ENCODE data around the gene HYCC2.
"Not testable (repeated sequence)": the region's sequence is repeated elsewhere in the genome, so short reads cannot be mapped to it uniquely, and the experiment has no call there.

Gene HYCC2

DNA sequence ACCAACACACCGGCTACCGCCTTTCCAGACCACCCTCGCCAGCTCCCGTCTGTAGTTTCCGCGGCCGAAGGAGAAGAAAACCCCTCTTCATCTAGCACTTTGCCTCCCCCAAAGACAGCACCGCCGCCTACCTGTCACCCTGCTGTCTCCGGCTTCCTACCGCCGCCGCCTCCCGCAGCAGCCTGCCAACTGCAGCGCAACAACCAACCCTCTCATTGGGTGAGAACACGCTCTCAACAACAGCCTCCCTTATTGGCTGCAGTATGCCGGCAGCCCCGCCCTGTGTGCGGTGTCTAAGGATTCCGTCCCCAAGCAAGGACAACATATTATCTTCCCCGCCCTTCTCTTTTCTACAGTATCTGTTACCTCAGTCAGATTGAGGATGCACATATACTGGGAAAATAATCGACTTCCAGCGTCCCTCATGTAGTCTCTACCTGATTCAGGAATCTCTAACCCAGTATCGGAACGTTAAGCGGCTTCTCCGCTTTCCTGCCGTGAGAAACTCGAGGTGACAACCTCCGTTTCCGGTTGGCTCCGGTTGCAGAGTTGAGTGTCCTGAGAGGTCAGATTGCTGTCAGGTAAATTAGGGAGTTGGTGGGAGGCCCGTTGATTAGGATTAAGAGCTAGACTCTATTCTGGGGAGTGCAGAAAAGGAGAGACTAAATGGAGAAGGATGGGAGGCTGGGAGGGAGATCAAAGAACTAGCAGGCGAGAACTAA lies at the start of gene HYCC2, which contains the start of gene NDUFB3:
TSS of gene HYCC2 (minus strand) at position 193 of the 722 bp plus-strand sequence. CDS start 47,662 bp downstream, outside the sequence.
TSS of gene NDUFB3 (plus strand) at position 523 of the 722 bp plus-strand sequence. CDS start 6,882 bp downstream, outside the sequence.
- peak; percentile 97 for DNase-seq

DNA sequence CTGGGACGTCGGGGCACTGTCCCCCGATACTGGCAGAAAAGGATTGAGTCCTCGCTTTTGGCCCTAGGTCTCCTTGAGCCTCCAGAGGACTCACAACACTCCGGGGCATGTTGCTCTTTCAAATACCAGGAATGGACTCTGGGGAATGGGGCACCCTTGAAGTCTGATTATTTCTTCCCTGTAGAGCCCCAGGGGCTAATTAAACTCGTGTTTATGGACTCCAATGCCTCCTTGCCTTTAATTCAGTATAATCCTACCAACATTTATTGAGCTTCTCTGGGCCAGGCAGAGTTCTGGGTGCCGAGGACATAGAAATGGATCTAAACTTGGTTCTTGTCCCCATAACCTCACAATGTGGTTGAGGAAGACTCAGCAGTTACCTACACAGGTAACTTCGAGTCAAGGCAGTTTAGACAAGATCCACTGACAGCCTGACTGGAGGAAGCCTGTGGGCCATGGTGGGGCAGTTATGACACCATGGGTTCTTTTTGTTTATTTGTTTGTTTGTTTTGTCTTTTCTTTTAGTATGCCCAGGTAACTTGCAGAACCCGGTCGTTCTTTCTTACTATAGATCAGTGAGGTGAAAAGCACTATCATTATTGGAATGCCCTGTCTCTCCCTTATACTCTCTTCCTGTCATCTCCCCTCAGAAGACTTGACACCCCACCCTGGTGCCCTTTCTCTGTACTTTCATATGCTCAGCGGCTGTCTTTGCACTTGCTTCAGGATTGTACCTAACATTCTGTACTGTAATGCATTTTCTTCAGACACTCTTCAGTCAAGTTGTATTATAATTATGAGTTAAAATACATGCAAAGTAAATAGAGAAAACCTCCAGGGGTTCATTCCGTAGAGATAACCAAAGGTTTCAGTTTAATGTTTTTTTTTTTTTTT lies 47.7 kb upstream of the HYCC2 start:
- peak; percentile 88 for DNase-seq

DNA sequence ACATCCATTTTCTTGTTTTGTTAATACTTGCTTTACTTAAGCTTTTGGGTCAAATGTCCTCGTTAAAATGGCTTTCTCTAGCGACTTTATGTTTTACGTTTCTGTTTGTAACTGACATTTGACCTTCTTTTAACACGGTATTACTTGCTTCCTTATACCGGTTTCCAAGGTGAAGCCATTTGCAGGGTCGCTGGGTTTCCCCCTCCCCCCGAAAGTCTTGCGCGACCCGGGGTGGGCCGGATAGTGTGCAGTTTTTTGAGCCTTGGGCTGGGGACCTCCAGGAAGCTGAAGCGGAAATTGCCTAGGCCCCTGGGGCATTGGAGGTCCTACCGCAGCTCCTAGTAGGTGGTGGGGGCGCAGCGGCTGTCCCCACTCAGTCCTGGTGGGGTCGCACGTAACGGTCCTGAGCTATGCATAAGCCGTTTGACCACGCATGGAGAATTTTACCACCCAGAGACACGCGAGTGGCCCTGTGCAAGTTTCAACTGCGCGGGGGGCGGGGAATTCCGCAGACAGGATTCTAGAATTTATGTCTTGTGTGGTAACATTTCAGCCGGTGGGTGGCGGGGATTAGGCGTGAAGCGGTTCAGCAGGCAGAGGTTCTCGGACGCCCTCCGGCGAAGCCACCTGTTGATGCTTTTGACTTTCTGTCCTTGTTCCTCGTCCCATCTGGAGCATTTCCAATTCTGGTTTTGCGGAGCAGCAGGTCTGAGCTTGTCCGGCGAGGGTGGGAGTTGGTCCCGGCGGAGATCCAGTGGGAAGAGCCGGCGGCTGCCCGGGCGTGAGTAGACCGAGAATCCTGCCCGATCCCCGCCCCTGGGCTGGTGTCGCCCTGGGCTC lies 46.9 kb upstream of the HYCC2 start:
- DNase-seq: peak; percentile 97

DNA sequence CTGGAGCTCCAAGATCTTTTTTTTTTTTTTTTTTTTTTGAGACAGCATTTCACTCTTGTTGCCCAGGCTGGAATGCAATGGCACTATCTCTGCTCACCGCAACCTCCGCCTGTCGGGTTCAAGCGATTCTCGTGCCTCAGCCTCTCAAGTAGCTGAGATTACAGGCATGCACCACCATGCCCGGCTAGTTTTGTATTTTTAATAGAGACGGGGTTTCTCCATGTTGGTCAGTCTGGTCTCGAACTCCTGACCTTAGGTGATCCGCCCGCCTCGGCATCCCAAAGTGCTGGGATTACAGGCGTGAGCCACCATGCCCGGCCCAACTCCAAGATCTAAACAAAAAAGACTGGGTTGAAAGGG lies 46.2 kb upstream of the HYCC2 start:
- not testable (repeated sequence) for DNase-seq

DNA sequence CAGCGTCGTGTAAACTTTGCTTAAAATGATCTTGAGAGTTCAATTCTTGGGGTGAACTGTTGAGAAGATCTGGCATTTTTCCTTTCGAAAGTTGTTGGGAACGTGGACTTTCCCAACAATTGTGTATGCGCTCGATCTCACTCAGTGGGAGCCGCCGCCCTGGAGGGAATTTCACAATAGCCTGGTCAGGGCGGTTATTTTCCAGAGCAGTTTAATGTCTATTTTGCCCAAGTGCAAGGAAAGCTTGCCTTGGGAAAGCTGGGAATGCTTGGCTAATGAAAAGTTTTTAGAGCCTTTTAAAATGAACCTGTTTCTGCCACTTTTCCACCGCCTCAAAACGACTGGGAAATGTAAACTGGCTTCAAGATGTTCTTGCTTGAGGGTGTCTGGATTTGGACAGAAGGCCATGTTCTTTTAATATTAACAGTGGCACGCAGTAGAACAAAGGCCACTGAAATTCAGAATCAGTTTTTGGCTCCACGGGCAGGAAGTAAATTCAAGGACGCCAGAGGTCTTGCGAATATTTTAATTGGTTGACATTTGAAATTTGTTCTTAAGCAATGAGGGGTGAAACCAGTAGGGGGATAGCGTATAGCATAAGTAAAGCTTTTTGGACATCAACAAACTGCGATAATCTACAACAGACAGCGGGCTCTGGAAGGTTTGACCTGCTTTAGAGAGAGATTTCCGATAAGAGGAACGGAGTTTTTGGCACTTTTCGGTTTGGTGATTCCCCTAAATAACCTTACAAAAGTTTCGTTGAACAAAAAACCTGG lies 45.7 kb upstream of the HYCC2 start:
- DNase-seq: peak; percentile 95

DNA sequence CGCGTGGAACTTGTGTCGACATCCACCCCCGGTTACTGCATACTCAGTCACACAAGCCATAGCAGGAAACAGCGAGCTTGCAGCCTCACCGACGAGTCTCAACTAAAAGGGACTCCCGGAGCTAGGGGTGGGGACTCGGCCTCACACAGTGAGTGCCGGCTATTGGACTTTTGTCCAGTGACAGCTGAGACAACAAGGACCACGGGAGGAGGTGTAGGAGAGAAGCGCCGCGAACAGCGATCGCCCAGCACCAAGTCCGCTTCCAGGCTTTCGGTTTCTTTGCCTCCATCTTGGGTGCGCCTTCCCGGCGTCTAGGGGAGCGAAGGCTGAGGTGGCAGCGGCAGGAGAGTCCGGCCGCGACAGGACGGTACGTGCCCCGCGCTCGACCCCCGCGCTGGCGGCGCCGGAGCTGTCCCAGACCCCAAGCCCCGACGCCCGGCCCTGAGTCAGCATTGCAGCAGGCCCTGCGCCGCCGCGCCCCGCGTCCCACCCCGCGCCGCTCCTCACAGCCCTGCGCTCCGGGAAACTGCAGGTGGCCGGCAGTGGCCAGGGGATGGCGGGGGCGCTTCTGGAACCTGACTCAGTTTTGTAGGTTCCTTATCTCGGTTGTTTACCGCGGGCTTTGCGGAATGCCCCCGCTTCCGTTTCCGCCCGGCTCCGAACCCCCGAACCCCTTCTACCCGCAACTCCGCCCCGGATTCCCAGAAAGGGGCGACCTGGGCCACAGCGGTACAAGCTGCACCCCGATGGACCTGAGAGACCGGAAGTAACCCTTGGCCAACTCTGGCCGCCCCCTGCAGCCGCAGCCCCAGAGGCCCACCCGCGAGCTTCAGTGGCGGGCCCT lies 44.9 kb upstream of the HYCC2 start, which contains the start of gene CFLAR:
TSS of gene CFLAR (plus strand) at position 50 of the 844 bp plus-strand sequence. CDS start 13,702 bp downstream, outside the sequence.
- peak; percentile 87 for DNase-seq

DNA sequence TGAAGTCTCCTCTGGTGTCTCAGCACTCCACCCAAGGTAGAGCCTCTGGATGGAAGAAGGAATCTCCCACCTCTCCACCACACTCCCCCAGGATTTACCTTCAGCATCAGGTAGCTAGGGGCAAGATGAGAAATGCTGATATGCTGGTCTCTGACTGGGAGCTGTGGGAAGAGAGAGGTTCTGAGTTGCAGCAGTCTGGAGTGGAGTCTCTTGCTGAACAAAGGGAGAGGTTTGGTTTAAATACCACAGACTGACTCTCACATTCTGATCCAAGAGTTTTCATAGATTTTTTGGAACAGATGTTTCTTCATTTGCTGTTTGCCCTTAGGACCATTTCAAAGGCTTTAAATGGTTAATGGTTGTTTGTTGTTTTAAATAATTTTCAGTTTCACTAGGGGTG lies 43.4 kb upstream of the HYCC2 start:
- DNase-seq: no peak

DNA sequence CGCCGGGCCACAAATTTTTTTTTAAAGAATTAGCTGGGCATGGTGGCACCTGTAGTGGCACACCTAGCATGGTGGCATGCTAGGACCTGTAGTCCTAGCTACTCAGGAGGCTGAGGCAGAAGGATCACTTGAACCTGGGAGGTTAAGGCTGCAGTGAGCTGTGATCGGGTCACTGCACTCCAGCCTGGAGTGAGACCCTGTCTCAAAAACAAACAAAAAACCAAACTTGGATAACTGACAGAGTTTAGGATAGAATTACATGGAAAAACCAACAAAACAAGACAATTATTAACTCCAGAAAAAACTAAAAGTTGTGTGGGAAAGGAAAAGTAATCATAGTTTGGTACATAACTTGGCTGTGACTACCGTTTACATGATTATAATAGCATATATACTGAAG lies 42.9 kb upstream of the HYCC2 start:
- no peak for DNase-seq

DNA sequence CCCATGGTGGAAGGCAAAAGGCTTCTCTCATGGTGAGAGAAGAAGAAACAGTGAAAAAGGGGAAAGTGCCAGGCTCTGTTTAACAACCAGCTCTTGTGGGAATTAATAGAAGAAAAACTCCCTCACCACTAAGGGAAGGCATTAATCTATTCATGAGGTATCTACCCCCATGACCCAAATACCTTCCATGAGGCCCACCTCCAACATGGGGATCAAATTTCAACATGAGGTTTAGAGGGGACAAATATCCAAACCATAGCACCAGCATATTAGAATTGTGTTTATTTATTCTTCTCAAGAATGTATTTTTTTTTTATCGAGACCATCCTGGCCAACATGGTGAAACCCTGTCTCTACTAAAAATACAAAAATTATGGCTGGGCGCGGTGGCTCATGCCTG lies 39.6 kb upstream of the HYCC2 start:
- DNase-seq: no peak

DNA sequence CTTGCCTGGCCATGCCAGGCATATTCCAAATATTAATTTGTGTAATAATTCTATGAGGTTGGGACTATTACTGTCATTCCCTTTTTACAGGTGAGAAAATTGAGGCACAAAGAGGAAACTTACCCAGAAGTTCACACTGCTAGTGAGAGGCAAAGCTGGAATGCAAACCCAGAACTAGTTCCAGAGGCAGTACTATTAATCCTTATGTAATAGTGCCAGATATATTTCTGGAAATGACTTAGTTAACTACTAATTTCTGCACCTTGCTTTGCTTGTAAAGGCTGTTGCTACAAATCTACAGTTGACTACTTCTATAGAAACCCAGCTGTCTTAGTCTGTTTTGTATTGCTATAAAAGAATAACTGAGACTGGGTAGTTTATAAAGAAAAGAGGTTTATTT lies 39.1 kb upstream of the HYCC2 start:
- DNase-seq: no peak

DNA sequence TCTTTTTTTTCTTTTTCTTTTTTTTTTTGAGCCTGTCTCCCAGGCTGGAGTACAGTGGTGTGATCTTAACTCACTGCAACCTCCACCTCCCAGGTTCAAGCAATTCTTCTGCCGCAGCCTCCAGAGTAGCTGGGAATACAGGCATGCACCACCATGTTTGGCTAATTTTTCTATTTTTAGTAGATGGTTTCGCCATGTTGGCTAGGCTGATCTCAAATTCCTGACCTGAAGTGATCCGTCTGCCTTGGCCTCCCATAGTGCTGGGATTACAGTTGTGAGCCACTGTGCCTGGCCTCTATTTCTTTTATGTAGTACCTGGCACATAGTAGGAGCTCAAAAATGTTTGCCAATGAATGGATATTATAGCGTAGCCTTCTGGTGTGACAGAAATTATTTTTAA lies 37.7 kb upstream of the HYCC2 start:
- no peak for DNase-seq

DNA sequence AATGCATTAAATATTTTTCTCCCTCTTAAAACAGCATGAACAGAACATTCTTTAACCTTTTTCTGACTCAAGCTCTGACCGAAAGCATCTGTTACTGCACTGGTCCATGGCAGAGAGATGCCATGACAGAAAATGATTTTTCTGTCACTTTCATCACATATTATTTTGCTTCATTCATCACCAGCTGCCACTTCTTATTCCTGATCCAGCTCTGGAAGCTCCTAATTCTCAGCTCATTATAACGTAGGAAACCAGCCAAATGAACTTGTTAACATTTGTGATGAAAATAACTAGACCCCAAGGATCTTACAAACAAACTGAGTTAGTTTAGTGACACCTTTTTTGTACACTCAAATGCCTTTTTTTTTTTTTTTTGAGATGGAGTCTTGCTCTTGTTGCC lies 36.9 kb upstream of the HYCC2 start:
- DNase-seq: no peak

DNA sequence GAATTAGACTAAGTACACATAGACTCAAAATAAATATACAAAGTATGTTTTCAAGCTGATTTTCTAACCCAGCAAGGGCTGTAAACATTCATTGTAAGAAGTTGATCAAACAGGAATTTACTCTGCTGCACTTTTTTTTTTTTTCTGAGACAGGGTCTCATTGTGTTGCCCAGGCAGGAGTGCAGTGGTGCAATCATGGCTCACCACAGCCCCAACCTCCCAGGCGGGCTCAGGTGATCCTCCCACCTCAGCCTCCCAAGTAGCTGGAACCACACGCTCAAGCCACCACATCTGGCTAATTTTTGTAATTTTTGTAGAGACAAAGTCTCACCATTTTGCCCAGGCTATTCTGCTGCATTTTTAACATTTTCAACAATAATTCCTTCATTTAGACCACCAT lies 36.2 kb upstream of the HYCC2 start:
- DNase-seq: no peak

DNA sequence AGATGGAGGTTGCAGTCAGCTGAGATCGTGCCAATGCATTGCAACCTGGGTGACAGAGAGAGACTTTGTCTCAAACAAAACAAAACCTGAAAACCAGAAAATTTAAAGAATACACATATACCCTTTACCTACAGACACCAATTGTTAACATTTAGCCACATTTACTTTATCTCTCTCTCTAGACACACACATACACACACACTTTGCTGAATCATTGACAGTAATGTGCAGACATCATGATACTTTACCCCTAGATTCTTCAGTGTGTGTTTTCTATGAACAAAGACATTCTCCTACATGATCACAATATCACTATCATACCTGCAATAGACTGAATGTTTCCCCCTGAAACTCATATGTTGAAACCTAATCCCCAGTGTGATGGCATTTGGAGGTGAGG lies 34.3 kb upstream of the HYCC2 start:
- no peak for DNase-seq

DNA sequence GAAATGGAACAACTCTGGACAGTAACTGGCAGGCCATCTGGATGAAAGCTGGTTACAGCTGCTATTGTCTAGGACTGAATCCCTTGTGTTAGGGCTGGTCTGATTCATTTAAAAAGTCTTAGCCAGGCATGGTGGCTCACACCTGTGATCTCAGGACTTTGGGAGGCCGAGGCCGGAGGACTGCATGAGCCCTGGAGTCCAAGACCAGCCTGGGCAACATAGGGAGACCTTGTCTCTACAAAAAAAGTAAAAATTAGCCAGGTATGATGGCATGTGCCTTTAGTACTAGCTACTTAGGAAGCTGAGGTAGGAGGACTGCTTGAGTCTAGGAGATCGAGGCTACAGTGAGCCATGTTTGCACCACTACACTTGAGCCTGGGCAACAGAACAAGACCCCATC lies 29.0 kb upstream of the HYCC2 start:
- DNase-seq: no peak

DNA sequence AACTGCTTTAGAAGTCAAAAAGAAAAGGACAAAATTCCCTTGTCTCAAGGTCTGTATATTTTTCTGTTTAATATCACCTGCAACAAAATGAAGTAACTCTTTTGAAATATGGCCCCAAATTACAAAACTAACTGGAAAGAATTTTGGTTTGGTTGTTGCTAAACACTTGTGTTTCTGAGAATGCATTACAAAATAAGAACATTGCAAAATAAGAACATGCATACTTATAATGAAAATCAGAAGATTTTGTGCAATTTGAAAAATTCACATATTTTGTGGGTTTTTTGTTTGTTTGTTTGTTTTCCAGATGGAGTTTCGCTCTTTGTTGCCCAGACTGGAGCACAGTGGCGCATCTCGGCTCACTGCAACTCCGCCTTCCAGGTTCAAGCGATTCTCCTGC lies 22.1 kb upstream of the HYCC2 start:
- no peak for DNase-seq

DNA sequence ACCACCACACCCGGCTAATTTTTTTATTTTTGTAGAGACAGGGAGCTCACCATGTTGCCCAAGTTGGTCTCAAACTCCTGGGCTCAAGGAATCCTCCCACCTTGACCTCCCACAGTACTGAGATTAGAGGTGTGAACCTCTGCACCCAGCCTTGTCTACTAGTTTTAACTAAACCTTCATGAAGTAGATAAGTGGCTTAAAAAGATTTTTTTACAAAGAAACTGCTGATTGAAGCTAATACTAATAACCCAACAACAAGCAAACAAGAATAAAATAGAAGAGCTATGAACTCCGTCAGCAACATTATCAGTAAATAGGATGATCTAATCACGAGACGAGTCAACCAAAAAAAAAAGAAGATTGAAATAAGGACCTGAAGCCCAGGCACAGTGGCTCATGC lies 19.1 kb upstream of the HYCC2 start:
- no peak for DNase-seq

DNA sequence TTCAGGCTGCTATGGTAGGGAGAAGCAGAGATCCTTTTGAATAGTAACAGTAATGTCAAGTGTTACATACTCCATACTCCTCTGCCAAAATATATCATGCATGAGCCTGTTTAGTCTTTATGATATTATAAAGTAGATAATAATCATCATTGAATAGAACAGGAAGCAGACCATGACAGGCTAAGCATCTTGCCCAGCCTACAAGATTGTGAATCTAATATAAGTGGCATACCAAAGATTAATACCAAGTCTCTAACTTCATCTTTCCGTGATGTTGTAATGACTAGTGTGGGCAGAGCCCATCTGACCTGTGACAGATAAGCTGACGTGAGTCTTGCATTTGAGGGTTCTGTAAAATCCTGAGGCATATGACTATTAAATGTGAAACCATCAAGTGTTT lies 13.4 kb upstream of the HYCC2 start:
- peak; percentile 20 for DNase-seq

DNA sequence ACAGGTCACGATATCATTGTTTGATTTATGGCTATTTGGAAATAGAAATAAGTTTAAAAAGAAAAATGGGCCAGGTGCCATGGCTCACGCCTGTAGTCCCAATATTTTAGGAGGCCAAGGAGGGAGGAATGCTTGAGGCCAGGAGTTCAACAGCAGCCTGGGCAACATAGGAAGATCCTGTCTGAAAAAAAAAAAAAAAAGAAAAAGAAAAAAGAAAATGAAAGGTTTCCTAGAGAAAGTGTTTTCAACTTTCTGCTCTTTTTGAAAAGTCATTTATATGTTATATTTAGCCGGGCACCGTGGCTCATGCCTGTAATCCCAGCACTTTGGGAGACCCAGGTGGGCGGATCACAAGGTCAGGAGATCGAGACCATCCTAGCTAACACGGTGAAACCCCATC lies 3.5 kb upstream of the HYCC2 start:
- no peak for DNase-seq

DNA sequence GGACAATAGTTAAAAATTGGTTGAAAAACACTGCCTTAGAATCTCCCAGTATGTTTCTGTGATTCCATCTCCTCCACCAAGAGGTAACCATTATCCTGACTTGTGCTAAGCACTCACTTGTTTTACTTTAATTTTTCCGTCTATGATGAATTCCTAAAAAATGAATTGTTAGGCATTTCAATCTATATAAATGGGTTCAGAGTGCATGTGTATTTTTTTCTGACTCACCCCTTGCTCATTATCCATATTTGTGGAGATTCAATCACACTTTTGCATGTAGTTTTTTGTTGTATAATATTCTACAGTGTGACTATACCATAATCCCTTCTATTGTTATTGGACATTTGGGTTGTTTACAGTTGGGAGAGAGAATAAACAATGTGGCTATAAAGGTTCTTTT lies 1.6 kb upstream of the HYCC2 start:
- DNase-seq: no peak

DNA sequence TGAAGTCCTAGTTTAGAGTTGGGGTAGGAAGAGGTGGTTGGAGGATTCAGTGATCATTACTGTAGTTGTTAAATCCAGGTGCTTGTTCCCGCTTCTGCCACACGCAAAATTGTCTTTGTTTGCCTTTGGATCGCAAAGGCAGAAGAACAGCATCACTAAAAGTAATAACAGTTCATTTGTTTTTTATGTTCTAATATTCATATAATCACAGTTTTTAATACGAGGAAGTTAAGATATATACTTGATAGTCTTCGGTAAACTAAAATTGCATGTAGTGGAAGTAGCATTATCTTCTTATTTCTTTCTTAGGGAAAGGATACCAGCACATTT lies 695 bp upstream of the HYCC2 start:
- DNase-seq: no peak
